Neural cell (in vitro differentiated cells): ENCODE results near the gene GPX3.

Source experiments
- CTCF ChIP-seq: fragments of 450-650 bp; IDR thresholded peaks from 2 replicates; pipeline ENCODE4 v1.5.1; 2014; ENCODE audit warnings: antibody characterized with exemption, mild to moderate bottlenecking, moderate library complexity; ENCODE audit not compliant: poor library complexity, severe bottlenecking
- EZH2 ChIP-seq: fragments of 200-600, 300-800 bp; shearing (Covaris generic), sonication (generic); IDR thresholded peaks from 2 replicates; pipeline ENCODE4 v1.6.1; 2014; ENCODE audit warnings: antibody characterized with exemption, low read length, borderline replicate concordance, mild to moderate bottlenecking; ENCODE audit not compliant: insufficient read depth, poor library complexity, severe bottlenecking
- POLR2AphosphoS5 ChIP-seq: IDR thresholded peaks from 2 replicates; pipeline ENCODE4 v1.6.1; 2012
- RAD21 ChIP-seq: fragments of 450-650 bp; conservative IDR thresholded peaks from 2 replicates; pipeline ENCODE4 v1.6.1; 2014; ENCODE audit warnings: antibody characterized with exemption, mild to moderate bottlenecking, moderate library complexity
- SMC3 ChIP-seq: fragments of 450-650 bp; conservative IDR thresholded peaks from 2 replicates; pipeline ENCODE4 v1.6.1; 2014; ENCODE audit warnings: antibody characterized with exemption, mild to moderate bottlenecking, moderate library complexity; ENCODE audit not compliant: poor library complexity
- TAF1 ChIP-seq: IDR thresholded peaks from 2 replicates; pipeline ENCODE4 v1.6.1; 2012; ENCODE audit warnings: low read depth

DNA sequence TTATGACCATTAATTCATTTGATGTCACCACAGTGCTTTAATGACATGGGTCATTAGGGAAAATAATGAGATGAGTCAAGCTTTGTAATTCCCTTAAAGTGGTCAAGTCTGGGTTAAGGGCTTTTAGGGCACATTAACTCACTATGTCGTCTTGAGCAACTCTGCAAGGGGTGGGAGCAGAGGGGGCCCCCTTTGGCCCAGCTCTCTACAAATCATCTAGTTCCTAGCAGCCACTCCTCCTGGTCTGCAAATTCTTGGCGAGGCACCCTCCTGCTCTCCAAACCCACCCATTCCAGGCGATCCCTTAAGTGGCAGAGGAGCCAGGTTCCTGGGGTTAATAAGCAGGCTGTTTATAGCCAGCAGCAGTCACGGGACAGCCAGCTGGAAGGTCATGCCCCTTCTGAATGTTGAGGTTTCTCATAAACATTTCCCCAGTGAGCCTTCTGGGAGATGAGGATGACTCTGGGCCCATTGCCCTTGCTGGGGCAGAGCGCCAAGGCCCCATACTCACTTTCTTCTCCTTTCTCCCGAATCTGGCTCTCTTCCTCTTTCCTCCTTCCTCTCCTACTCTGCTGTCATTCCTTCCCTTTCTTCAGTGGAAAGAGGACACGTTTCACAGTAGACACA is 14.3 kb upstream of the GPX3 start:
- TF ChIP-seq CTCF (no peak), RAD21 (no peak), SMC3 (no peak), EZH2 (no peak), POLR2AphosphoS5 (no peak), TAF1 (no peak)
